22Rv1 (cell line): Measurements from ENCODE around the gene SLC35A2.
"Not testable (repeated sequence)": the region's sequence is repeated elsewhere in the genome, so short reads cannot be mapped to it uniquely, and the experiment has no call there.

Experiments used
- H3K27ac ChIP-seq: fragments of 450-650 bp; 2 replicates; pipeline ENCODE4 v1.5.1; 2017
- CTCF ChIP-seq: fragments of 450-650 bp; IDR thresholded peaks from 2 replicates; pipeline ENCODE4 v1.5.1; 2017; ENCODE audit warnings: mild to moderate bottlenecking
- ZFX ChIP-seq: fragments of 450-650 bp; IDR thresholded peaks from 2 replicates; pipeline ENCODE4 v1.6.1; 2017; ENCODE audit warnings: antibody characterized with exemption, borderline replicate concordance

Gene SLC35A2

GRCh38 chrX:48892896-48893295 is 18.6 kb downstream of the SLC35A2 start:
- no peak overlapping the region for H3K27ac ChIP-seq
- TF ChIP-seq CTCF (no peak), ZFX (no peak)

DNA sequence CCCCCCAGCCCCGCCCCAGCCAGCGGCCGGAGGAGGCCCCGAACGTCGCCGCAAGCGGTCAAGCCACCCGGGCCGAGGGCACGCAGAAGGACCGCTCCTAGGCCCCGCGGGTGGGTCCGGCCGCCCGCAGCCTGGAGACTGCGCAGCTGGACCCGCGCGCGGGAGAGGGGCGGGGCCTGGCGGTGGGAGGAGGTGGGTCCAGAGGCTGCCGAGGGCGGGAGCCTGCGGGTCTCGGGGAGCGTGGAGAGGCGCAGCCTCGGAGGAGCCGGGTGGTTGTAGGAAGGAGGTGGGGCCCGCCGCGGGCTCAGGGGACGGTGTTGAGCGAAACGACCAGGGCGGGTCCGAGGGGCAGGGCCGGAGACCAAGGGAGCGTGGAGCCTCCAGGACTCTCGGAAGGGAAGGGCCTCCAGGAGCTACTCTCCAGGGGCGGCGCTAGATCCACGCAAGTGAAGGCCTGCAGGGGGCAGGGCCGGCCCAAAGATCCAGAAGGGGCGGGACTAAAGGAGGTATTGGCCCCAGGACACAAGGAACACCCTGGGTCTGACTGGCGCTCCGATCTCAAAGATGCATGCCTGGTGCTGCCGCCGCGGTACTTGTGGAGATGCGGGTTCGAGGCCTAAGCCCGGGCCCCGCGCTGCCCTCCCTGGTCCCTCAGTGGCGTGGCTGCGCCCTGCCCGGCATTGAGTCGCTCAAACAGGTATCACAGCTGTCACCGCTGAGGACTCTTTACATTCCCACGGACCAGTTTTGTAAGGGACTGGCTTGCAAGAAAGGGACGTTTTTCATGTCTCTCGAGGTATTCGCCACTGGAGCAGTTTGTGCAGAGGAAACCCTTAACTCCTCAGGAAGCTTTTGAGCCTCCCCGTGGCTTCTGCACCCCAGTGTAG is 19.8 kb downstream of the SLC35A2 start:
- TF ChIP-seq CTCF, result peak; percentile 53
- no peak for TF ChIP-seq ZFX
- H3K27ac ChIP-seq, result peak overlapping the region; percentile 59

DNA sequence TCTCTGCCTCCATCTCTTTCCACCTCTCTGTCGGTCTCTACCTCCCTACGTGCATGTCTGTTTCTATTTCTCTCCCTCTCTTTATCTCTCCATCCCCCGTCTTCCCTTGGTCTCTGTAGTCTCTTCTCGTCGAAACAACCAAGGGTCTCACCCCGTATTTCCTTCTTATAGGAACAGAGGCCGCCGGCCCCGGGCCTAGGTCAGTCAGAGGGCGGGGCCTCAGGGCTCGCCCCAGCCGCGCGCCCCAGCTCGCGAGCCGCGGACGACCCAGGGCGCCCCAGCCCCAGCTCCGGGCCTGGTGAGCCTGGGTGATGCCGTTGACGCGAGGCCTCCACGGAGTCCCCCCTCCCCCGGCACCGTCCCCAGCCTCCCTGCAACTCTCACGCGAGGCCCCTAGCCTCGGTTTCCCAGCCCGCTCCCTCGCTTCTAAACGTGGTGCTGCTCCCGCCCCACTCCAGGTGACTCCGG is 20.5 kb downstream of the SLC35A2 start:
- TF ChIP-seq ZFX (no peak), CTCF (no peak)
- H3K27ac ChIP-seq, result peak overlapping the region; percentile 59

DNA sequence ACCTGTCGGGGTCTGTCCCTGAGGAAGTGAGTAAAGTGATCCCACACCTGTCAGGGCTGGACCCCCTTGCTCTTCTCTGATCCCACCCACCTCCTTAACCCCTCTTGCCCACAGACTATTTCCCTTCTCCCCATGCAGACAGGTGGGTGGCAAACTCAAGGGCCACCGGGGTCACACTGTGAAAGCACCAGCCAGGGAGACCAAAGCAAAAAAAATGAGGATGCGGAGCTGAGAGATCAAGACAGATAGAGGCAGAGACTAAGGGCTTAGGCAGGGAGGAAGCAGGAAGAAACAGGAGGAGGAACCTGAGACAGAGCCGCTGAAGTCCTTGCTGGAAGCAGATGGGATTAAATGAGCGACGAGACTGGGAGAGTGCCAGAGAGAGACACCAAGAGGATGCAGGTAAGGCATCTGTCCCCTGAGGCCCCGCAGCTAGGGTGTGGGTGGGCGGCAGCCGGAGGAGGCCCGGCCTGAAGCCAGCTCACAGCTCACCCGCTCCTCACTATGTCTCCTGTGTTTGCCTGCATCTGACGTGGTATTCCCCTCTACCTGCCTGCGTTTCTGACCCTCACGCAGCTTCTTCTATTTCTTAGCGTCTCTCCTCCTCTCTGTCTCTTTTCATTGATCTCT is 21.0 kb downstream of the SLC35A2 start:
- peak overlapping the region; percentile 59 for H3K27ac ChIP-seq
- TF ChIP-seq ZFX (no peak), CTCF (no peak)

DNA sequence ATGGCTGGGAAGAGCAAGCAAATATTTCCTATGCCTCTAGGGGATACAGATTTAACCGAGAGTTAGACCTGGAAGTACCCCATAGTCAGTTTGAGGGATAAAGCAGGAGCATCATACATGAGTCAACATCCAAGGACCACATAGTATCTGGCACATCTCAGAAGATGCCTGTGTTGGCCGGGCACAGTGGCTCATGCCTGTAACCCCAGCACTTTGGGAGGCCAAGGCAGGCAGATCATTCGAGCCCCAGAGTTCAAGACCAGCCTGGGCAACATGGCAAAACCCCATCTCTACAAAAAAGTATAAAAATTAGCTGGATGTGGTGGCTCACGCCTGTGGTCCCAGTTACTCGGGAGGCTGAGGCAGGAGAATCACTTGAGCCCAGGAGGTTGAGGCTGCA is 24.9 kb downstream of the SLC35A2 start:
- H3K27ac ChIP-seq, result not testable (repeated sequence)

DNA sequence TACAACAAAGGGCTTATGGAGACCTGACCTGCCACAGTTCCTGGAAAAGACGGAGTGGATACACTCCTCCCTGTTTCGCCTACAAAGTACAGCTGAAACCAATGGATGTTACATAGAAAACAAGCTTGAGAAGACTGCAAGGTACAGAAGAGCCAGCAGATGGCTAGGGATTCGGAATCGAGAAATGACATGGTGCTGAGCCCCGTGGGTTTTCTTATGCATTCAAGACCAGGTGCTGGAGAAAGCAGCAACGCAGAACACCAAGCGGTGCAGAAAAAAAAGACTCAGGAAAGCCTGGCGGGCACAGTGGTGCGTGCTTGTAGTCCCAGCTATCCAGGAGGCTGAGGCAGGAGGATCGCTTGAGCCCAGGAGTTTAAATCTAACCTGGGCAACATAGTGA is 27.7 kb downstream of the SLC35A2 start:
- H3K27ac ChIP-seq, result no peak overlapping the region
- TF ChIP-seq ZFX, result no peak
- TF ChIP-seq CTCF, result no peak

GRCh38 chrX:48876944-48877343 is 34.5 kb downstream of the SLC35A2 start:
- not testable (repeated sequence) for H3K27ac ChIP-seq

- H3K27ac ChIP-seq, result not testable (repeated sequence)
Measured at GRCh38 chrX:48872017-48872416, 39.4 kb downstream of the SLC35A2 start.

DNA sequence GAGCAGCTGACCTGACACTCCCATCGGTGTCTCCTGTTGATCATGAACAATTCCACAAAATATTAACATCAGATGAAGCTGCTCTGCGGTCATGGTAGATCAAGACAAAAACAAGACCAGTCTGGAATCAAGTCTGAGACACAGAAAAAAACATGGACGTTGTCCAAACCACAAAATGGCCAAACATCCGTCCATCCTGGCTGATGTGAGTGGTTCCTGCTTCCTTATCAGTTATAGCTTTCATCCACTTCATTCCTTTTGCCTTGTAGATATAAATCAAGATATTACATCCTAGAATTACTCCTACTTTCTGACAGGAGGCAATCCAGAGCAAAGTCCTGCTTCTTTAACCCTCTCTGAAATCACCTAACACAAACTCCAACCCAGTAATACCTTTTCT is 47.2 kb downstream of the SLC35A2 start:
- TF ChIP-seq CTCF (no peak), ZFX (no peak)

More for the DNA sequence above, 47.2 kb downstream of the SLC35A2 start:
- no peak overlapping the region for H3K27ac ChIP-seq
